SJCRH30 (cell line): Measurements from ENCODE around the gene RYR3. TPM values are rescaled to one million over a fixed set of nuclear protein-coding genes. Genes with fewer than 3 reads are reported as not detected.

Experiments used
- DNase-seq, 2 experiments: peaks; one replicate each; pipeline ENCODE4 v3.0.0-alpha.2; 2015 to 2020
- H3K27ac ChIP-seq: fragments of 250-450 bp; sonication (Bioruptor Pico); 2 replicates; pipeline ENCODE4 v1.5.1; 2020; ENCODE audit warnings: mild to moderate bottlenecking, moderate library complexity
- H3K27me3 ChIP-seq: fragments of 250-450 bp; sonication (Bioruptor Pico); 2 replicates; pipeline ENCODE4 v1.5.1; 2020; ENCODE audit warnings: mild to moderate bottlenecking, moderate library complexity
- H3K36me3 ChIP-seq: fragments of 250-450 bp; sonication (Bioruptor Pico); 2 replicates; pipeline ENCODE4 v1.5.1; 2020; ENCODE audit warnings: mild to moderate bottlenecking, moderate library complexity
- H3K4me1 ChIP-seq: fragments of 250-450 bp; sonication (Bioruptor Pico); 2 replicates; pipeline ENCODE4 v1.5.1; 2020; ENCODE audit warnings: mild to moderate bottlenecking, moderate library complexity
- H3K4me3 ChIP-seq: fragments of 250-450 bp; sonication (Bioruptor Pico); 2 replicates; pipeline ENCODE4 v1.5.1; 2020; ENCODE audit warnings: mild to moderate bottlenecking, moderate library complexity
- H3K9me3 ChIP-seq: fragments of 250-450 bp; sonication (Bioruptor Pico); replicated peaks from 2 replicates; pipeline ENCODE4 v1.5.1; 2020; ENCODE audit warnings: mild to moderate bottlenecking, moderate library complexity
- total RNA-seq: library from RNA; depleted of rRNA; stranded (reverse); fragments of >200 nt; shearing (Covaris generic); gene quantifications from 2 replicates; pipeline ENCODE4 v1.2.3, GENCODE V29; 2014

The RYR3 gene
- total RNA-seq, 1 experiment from 2014 or later = 23.4 TPM

- Histone ChIP-seq H3K4me3 (no peak overlapping the region), H3K9me3 (no peaks in the 10 kb centered on the region), H3K27me3 (no peaks in the 10 kb centered on the region), H3K4me1 (no peaks in the 10 kb centered on the region), H3K27ac (no peak overlapping the region), H3K36me3 (peaks cover 15% of the 10 kb centered on the region)
- no peak for DNase-seq
Observed at GRCh38 chr15:33678176-33678575, 367.4 kb downstream of the RYR3 start.

DNA sequence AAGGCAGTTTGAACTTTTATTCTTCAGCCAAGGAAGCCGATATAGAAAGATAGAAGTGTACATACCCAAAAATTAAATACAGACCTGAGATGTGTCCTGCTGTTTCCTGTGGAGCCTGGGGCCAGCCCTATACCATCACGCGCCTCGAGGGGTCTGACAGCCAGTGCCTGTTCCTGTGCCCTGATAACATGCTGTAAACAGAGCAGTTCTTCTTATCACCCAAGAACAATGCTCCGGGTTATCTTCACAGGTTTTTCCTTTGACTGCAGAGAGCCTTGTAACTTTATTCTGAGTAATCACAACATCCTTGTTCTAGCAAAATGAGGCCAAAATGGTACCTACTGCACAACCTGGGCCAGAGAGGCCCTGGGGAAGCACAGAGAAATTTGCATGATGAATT is 367.8 kb downstream of the RYR3 start:
- H3K27me3 ChIP-seq = no peaks in the 10 kb centered on the region
- H3K4me3 ChIP-seq = no peak overlapping the region
- no peak overlapping the region for H3K27ac ChIP-seq
- no peaks in the 10 kb centered on the region for H3K9me3 ChIP-seq
- DNase-seq = no peak
- peaks cover 19% of the 10 kb centered on the region for H3K36me3 ChIP-seq
- H3K4me1 ChIP-seq = no peaks in the 10 kb centered on the region

DNA sequence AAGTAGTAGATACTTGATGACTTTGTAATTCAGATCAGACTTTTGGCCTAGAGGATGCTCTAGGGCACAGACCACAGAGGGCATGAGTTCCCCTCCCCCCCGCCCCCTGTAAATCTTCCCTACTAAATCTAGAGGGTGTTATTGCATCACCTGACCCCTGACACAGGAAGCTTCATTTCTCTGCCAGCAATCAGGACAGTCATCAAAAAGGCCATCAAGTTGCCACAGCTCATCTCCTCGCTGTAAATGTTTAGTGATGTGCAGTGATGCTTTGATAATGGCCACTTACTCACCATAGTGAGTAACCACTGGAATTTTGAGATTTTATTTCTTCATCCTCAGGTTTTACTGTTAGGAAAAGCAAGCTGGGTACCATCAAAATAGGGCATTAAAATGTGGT is 368.3 kb downstream of the RYR3 start:
- Histone ChIP-seq H3K9me3 (no peaks in the 10 kb centered on the region), H3K4me1 (no peaks in the 10 kb centered on the region), H3K4me3 (no peak overlapping the region), H3K27me3 (no peaks in the 10 kb centered on the region), H3K36me3 (peaks cover 21% of the 10 kb centered on the region), H3K27ac (no peak overlapping the region)
- DNase-seq = no peak

DNA sequence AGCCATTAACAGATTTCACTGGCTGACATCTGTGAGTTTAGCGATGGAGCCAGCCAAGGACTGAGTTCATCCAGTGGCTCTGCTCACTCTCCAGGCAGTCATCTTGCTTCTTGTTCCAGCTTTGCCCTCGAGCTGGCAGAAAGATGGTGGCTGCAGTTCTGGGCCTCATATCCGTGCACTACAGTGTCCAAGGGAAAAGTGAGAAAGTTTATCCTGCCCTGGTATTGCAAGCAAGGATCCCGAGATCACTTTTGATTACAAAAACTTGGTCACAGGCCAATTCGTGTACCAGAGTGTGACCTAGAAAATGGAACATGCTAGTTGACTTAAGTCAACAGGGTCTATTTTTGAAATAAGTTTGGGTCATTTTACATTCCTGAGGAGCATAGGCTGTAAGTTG is 369.6 kb downstream of the RYR3 start:
- no peak overlapping the region for H3K27ac ChIP-seq
- no peaks in the 10 kb centered on the region for H3K27me3 ChIP-seq
- no peak for DNase-seq
- no peaks in the 10 kb centered on the region for H3K9me3 ChIP-seq
- H3K4me3 ChIP-seq = no peak overlapping the region
- no peaks in the 10 kb centered on the region for H3K4me1 ChIP-seq
- H3K36me3 ChIP-seq = peaks cover 25% of the 10 kb centered on the region

GRCh38 chr15:33693166-33693800 is 382.5 kb downstream of the RYR3 start:
- DNase-seq = no peak
- H3K27ac ChIP-seq = no peak overlapping the region
- no peaks in the 10 kb centered on the region for H3K27me3 ChIP-seq
- peaks cover 13% of the 10 kb centered on the region for H3K36me3 ChIP-seq
- no peaks in the 10 kb centered on the region for H3K4me1 ChIP-seq
- no peaks in the 10 kb centered on the region for H3K9me3 ChIP-seq
- H3K4me3 ChIP-seq = no peak overlapping the region

- no peak for DNase-seq
- Histone ChIP-seq H3K27me3 (no peaks in the 10 kb centered on the region), H3K4me1 (no peaks in the 10 kb centered on the region), H3K4me3 (no peak overlapping the region), H3K27ac (no peak overlapping the region), H3K9me3 (no peaks in the 10 kb centered on the region), H3K36me3 (peaks cover 38% of the 10 kb centered on the region)
Observed at GRCh38 chr15:33698126-33698525, 387.4 kb downstream of the RYR3 start.

GRCh38 chr15:33699145-33699544 is 388.4 kb downstream of the RYR3 start:
- no peaks in the 10 kb centered on the region for H3K9me3 ChIP-seq
- no peak overlapping the region for H3K4me3 ChIP-seq
- no peaks in the 10 kb centered on the region for H3K4me1 ChIP-seq
- no peak overlapping the region for H3K27ac ChIP-seq
- peaks cover 38% of the 10 kb centered on the region for H3K36me3 ChIP-seq
- no peak for DNase-seq
- no peaks in the 10 kb centered on the region for H3K27me3 ChIP-seq

DNA sequence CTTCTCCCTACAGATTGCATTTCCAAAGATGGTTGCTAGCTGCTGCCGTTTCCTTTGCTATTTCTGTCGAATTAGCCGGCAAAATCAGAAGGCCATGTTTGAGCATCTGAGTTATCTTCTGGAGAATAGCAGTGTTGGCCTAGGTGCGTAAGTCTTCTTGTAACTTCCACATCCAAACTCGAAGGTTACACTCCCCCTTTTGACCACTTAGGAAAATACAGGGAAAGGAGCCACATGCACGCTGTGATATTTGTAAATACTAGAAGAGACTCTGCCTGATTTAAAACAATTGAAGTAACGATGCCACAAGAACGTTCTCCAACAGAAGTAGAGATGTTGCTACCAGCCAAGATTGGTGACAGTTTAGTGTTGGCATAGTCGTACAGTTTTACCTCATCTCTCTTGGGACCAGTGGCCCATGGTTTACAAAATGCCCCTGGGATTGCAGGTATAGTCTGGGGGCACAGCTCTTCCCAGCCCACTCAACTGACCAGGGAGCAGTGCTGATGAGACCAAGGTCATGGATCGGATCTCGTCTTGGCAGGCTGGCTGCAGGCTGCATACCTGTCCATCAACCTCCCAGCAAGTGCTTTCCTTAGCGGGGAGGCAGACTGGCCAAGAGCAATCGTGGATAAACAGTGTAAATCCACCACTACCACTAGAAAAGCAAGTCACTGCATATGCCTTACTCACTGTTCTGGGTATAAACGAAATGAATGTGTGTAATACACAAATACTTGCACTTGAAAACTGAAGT is 389.1 kb downstream of the RYR3 start:
- H3K36me3 ChIP-seq = peaks cover 38% of the 10 kb centered on the region
- H3K27ac ChIP-seq = no peak overlapping the region
- no peaks in the 10 kb centered on the region for H3K4me1 ChIP-seq
- peak in 1 of 2 experiments; percentile 38 for DNase-seq
- H3K9me3 ChIP-seq = no peaks in the 10 kb centered on the region
- H3K4me3 ChIP-seq = no peak overlapping the region
- no peaks in the 10 kb centered on the region for H3K27me3 ChIP-seq

DNA sequence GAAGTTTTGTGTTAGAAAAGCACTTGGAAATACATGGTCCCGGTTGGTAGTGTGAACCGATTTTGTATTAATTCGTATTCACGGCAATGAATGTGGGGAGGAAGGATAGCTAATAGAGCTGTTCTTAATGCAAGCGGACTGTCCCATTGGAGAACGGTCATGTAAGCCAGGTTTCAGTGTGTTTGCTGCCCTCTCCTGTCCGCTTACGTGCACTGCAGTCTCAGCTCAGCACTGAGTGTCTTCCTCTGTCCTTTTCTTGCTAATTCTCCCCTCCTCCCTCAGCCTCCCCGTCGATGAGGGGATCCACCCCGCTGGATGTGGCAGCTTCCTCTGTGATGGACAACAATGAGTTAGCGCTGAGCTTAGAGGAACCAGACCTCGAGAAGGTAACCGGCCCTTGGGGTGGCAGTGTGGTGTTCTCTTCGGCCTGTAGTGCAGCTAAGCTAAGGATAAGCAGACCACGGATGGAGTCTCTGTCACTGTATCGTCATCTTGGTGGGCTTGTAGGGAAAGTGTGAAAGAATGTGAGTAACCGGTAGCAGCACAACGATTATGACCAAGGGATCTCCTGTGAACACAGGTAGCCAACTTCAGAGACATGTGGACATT is 390.0 kb downstream of the RYR3 start:
- H3K27me3 ChIP-seq = no peaks in the 10 kb centered on the region
- H3K36me3 ChIP-seq = peaks cover 38% of the 10 kb centered on the region
- H3K4me3 ChIP-seq = no peak overlapping the region
- H3K4me1 ChIP-seq = no peaks in the 10 kb centered on the region
- peak; percentile 65 to 90 for DNase-seq
- H3K9me3 ChIP-seq = no peaks in the 10 kb centered on the region
- H3K27ac ChIP-seq = no peak overlapping the region

DNA sequence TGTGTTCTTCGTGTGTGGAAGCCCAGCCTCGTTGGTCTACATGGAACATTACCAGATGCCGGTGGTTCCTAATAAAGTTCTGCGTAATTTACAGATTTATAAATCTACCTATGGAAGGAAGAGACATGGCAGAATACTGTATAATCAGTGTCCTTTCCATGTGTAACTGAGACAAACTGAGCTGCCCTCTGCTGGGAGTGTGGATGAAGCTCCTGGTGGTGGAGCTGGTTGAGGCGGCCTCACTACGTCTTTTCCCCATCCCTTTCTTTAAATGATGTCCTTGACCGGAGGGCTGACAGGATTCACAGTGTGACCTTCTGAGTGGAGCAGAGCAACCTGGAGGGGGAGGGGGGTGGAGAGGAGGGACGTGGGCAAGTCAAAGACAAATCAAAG is 390.5 kb downstream of the RYR3 start:
- peaks cover 37% of the 10 kb centered on the region for H3K36me3 ChIP-seq
- H3K27me3 ChIP-seq = no peaks in the 10 kb centered on the region
- H3K9me3 ChIP-seq = 0 out of 2 replicates have a peak, but pooled peaks cover 2% of the 10 kb centered on the region
- no peaks in the 10 kb centered on the region for H3K4me1 ChIP-seq
- no peak for DNase-seq
- no peak overlapping the region for H3K4me3 ChIP-seq
- H3K27ac ChIP-seq = no peak overlapping the region

DNA sequence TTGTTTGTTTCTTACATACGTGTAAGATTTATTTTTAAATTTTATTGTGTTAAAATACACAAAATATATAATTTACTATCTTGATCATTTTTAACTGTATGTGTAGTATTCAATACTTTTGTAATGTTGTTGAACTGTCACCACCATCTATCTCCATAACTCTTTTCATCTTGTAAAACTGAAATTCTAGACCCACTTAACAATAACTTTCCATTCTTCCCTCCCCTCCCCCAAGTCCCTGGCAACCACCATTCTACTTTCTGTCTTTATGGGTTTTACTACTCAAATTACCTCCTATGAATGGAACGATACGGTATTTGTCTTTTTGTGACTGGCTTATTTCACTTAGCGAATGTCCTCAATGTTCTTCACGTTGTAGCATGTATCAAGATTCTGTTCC is 395.4 kb downstream of the RYR3 start:
- no peaks in the 10 kb centered on the region for H3K27me3 ChIP-seq
- H3K4me1 ChIP-seq = no peaks in the 10 kb centered on the region
- H3K27ac ChIP-seq = no peak overlapping the region
- no peak overlapping the region for H3K4me3 ChIP-seq
- H3K9me3 ChIP-seq = 0 out of 2 replicates have a peak, but pooled peaks cover 9% of the 10 kb centered on the region
- H3K36me3 ChIP-seq = peaks cover 44% of the 10 kb centered on the region; the same call in 1 of the 2 replicates
- DNase-seq = no peak

- Histone ChIP-seq H3K4me1 (no peaks in the 10 kb centered on the region), H3K36me3 (peaks cover 53% of the 10 kb centered on the region), H3K27me3 (no peaks in the 10 kb centered on the region), H3K4me3 (no peak overlapping the region), H3K9me3 (0 out of 2 replicates have a peak, but pooled peaks cover 9% of the 10 kb centered on the region), H3K27ac (no peak overlapping the region)
- no peak for DNase-seq
Observed at GRCh38 chr15:33710748-33711147, 400.0 kb downstream of the RYR3 start.

DNA sequence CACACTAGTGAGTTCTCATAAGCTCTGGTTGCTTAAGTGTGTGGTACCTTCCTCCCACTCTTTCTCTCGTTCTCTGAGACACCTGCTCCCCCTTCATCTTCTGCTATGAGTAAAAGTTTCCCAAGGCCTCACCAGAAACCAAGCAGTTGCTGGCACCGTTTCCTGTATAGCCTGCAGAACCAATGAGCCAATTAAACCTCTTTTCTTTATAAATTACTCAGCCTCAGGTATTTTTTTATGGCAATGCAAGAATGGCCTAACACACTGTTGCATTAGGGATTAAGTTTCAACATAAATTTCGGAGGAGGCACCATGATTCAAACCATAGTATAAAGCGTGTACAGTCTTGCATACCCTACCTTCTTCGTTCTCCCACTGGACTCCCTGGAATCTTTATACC is 405.3 kb downstream of the RYR3 start:
- Histone ChIP-seq H3K27me3 (no peaks in the 10 kb centered on the region), H3K9me3 (no peaks in the 10 kb centered on the region), H3K4me1 (no peaks in the 10 kb centered on the region), H3K36me3 (peaks cover 30% of the 10 kb centered on the region), H3K4me3 (no peak overlapping the region), H3K27ac (no peak overlapping the region)
- no peak for DNase-seq

DNA sequence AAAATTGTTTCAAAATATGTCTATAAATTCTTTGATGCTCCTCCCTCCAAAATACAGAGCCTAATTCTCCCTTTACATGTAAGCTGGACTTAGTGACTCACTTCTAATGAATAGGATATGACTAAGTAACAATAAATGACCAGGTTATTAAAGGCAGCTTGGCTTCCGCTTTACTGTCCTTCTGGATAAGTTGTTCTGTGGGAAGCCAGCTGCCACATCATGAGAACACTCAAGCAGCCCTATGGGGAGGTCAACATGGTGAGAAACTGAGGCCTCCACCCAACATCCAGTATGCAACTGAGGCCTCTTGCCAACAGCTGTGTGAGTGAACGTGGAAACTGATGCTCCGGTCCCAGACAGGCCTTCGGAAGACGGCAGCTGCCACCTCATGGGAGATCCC is 410.2 kb downstream of the RYR3 start:
- H3K4me1 ChIP-seq = no peaks in the 10 kb centered on the region
- H3K27me3 ChIP-seq = no peaks in the 10 kb centered on the region
- no peak overlapping the region for H3K4me3 ChIP-seq
- DNase-seq = no peak
- H3K36me3 ChIP-seq = peaks cover 27% of the 10 kb centered on the region
- H3K9me3 ChIP-seq = no peaks in the 10 kb centered on the region
- no peak overlapping the region for H3K27ac ChIP-seq

- Histone ChIP-seq H3K9me3 (no peaks in the 10 kb centered on the region), H3K4me3 (no peak overlapping the region), H3K27ac (no peak overlapping the region), H3K27me3 (no peaks in the 10 kb centered on the region), H3K36me3 (peaks cover 28% of the 10 kb centered on the region), H3K4me1 (no peaks in the 10 kb centered on the region)
- no peak for DNase-seq
Observed at GRCh38 chr15:33722005-33722672, 411.4 kb downstream of the RYR3 start.
